ENCODE measurements around the gene PALB2. TPM values are rescaled to one million over a fixed set of nuclear protein-coding genes. Genes with fewer than 3 reads are reported as not detected.

Gene PALB2
- total RNA-seq: 10 to 100 TPM; 16.8 to 17.0 TPM

DNA sequence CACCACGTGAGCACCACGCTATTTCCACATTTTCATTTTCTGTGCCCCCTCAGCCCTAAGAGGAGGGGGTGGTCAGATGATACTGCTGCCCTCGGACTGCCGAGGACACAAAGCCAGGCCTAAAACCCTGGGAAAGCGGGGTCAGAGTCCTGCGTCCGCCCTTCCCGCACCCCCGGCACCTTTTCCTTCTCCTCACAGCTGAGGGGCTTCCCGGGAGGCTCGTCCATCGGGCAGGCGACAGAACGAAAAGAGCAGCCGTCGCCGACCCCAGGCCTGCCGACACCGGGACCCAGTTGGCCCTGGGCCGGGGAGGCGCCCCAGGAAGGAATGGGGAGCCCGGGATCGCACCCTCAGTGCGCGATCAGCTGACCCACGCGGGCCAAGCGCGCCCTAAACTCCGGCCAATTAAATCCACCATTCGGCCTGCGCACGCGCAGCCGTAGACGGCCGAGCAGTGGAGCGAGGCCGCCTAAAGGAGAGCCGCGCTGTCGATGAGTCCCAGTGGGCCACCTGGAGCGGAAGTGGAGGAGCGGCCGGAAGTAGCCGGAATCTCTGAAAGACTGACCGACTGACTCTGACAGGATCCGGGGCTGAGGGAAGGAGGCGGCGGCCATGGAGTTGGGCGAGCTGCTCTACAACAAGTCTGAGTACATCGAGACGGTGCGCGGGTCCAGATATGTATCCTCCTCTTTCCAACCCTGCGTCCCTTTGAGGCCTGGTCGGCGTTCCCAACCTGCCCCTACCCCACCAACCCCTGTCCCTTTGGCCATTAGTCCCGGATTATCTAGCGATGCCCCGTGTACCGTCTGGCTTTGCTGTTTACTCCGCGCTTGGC, at the start of gene PALB2, which contains the start of gene DCTN5:
Gene PALB2, minus strand, starts transcription at position 380 of the 835 bp plus-strand sequence. Its CDS starts 153 bp downstream, at position 227.
Gene DCTN5, plus strand, starts transcription at position 536 of the 835 bp plus-strand sequence. Its CDS starts 77 bp downstream, at position 613.
- ChIA-PET CTCF (interaction anchor here (1.4 to 2.1 kb wide), 3 partner anchors 28 to 44 kb away, joined by 5 to 7 read pairs (median 5); no protein-coding TSS in a partner anchor), POLR2A (interaction anchor here (0.6 to 2.7 kb wide), 17 partner anchors 8 to 188 kb away, joined by 3 to 38 read pairs (median 4); partner anchors contain the start of genes COG7, EARS2, PLK1 and UBFD1)
- Mint-ChIP-seq H3K4me1 (peaks cover 45% of the 10 kb centered on the region), H3K9me3 (no peaks in the 10 kb centered on the region), H3K4me3 (peak within 1 kb of the TSS; percentile 98), H3K27ac (peak within 1 kb of the TSS; percentile 95), H3K36me3 (ENCODE audit: low read depth) (peaks cover 49% of the 10 kb centered on the region), H3K27me3 (no peaks in the 10 kb centered on the region)
- DNase-seq: peak; percentile 90

DNA sequence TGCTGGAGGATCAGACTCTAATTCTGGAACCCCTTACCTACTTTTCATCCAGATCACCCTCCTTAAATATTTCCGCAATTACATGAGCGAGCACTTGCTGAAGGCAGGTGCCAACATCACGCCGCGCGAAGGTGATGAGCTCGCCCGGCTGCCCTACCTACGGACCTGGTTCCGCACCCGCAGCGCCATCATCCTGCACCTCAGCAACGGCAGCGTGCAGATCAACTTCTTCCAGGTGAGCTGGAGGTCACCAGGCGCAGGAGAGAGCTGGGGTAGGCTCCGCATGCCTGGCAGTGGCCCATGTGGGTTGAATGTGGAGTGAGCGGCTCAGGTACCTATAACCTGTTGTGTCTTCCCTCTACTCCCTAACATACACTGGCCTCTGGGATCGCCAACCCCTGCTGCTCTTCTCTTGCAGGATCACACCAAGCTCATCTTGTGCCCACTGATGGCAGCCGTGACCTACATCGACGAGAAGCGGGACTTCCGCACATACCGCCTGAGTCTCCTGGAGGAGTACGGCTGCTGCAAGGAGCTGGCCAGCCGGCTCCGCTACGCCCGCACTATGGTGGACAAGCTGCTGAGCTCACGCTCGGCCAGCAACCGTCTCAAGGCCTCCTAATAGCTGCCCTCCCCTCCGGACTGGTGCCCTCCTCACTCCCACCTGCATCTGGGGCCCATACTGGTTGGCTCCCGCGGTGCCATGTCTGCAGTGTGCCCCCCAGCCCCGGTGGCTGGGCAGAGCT, 48.5 kb upstream of the PALB2 start:
- POLR2A ChIA-PET: interaction anchor here (0.6 to 4.7 kb wide), 3 partner anchors 11 to 48 kb away, joined by 3 to 28 read pairs (median 3); partner anchors contain the start of genes DCTN5 and PLK1
- Mint-ChIP-seq H3K9me3 (no peaks in the 10 kb centered on the region), H3K36me3 (ENCODE audit: low read depth) (peaks cover 62% of the 10 kb centered on the region), H3K27ac (no peak overlapping the region), H3K4me1 (peaks cover 5% of the 10 kb centered on the region), H3K4me3 (no peak overlapping the region), H3K27me3 (no peaks in the 10 kb centered on the region)
- DNase-seq: no peak
- CTCF ChIA-PET: no interaction called here

DNA sequence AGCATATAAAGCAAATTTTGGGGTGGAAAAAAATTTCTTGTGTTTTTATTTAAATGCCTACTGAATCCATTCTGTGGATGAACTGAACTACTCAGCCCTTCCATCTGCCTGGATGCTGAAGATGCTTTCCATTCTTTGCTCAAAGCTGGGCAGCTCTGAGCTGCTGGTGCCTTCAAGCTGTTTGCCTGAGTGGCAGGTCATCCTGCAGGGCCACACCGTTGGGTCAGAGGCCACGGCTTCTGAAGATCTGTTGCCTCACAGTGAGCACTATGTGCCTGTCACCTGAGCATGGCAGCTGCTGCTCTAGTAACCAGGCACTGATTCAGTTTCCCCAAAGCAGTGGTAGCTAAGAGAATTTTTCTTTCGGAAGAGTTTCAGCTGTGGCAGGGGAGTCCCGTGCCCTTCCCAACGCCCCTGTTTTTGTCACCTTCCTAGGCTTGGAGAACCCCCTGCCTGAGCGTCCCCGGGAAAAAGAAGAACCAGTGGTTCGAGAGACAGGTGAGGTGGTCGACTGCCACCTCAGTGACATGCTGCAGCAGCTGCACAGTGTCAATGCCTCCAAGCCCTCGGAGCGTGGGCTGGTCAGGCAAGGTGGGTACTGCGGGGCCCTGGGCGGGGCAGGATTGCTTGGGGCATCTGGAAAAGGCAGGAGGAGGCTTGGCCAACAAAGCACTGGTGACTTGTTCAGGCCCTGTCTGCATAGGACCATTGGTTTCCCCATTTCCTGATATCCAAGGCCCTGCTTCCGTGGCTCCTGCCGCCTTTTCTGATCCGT, 46.1 kb upstream of the PALB2 start:
- POLR2A ChIA-PET: interaction anchor here (1.0 kb wide), 2 partner anchors 10 to 13 kb away, joined by 3 to 4 read pairs; no protein-coding TSS in a partner anchor

DNA sequence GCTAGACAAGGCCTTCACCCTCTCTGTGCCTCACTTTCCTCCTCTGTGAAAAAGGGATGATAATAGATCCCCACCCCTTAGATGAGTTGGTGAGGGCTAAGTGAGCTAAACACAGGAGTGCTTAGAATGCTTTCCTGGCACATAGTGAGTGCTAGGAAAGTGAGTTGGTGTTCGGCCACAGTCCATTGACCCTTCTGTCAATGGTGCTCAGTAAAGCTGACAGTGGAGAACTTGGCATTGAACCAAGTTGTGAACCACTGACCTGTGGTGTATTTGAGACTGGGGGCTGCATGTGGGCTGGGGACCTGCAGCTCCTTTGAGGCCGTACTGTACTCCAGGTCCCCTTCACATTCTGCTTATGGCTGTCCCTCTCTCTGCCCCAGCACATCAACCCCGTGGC, 42.4 kb upstream of the PALB2 start:
- Mint-ChIP-seq H3K27ac (no peak overlapping the region), H3K4me3 (no peak overlapping the region), H3K4me1 (peaks cover 36% of the 10 kb centered on the region), H3K9me3 (no peaks in the 10 kb centered on the region), H3K36me3 (ENCODE audit: low read depth) (peaks cover 79% of the 10 kb centered on the region), H3K27me3 (no peaks in the 10 kb centered on the region)
- DNase-seq: no peak
- POLR2A ChIA-PET: interaction anchor here (0.8 to 1.4 kb wide), 3 partner anchors 9 to 14 kb away, joined by 3 to 4 read pairs (median 3); no protein-coding TSS in a partner anchor
- CTCF ChIA-PET: interaction anchor here (0.6 kb wide), 1 partner anchor 388 kb away, joined by 4 read pairs; no protein-coding TSS in a partner anchor

More for the DNA sequence above, 46.1 kb upstream of the PALB2 start:
- no peak for DNase-seq
- Mint-ChIP-seq H3K27ac (no peak overlapping the region), H3K27me3 (no peaks in the 10 kb centered on the region), H3K4me3 (no peak overlapping the region), H3K4me1 (peaks cover 6% of the 10 kb centered on the region), H3K36me3 (ENCODE audit: low read depth) (peaks cover 77% of the 10 kb centered on the region), H3K9me3 (no peaks in the 10 kb centered on the region)
- CTCF ChIA-PET: no interaction called here

DNA sequence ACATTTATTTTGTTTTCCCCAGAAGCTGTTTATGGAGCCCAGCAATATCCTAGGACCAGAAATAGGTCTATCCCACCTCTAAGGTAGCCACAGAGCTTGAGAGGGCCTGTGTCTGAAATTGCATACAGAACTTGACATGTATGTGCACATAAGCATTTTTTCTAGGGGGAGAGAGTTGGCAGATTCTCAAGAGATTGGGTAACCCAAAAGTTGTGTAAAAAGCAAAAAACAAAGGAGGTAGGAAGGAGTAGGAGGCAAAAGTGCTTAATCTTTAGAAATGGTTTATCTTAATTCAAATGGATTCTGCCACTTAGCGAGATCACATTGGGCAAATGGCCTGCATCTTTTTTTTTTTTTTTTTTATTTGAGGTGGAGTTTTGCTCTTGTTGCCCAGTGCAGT, 41.1 kb upstream of the PALB2 start:
- ChIA-PET CTCF (no interaction called here), POLR2A (interaction anchor here (1.0 kb wide), 1 partner anchor 12 kb away, joined by 3 read pairs; no protein-coding TSS in a partner anchor)
- Mint-ChIP-seq H3K9me3 (no peaks in the 10 kb centered on the region), H3K4me1 (peaks cover 47% of the 10 kb centered on the region), H3K4me3 (no peak overlapping the region), H3K27me3 (no peaks in the 10 kb centered on the region), H3K27ac (peak overlapping the region; percentile 45), H3K36me3 (ENCODE audit: low read depth) (peaks cover 66% of the 10 kb centered on the region)
- DNase-seq: no peak

DNA sequence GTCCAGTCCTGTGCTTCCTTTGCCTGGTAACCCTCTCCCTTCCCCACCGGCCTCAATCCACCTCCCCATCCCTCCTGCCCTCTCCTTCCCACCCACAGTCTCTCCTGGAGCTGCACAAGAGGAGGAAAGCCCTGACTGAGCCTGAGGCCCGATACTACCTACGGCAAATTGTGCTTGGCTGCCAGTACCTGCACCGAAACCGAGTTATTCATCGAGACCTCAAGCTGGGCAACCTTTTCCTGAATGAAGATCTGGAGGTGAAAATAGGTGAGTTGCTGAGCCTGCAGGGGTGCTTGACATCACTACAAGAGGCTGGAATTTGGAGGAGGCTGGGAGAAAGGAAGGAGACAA, 38.9 kb upstream of the PALB2 start:
- peaks cover 50% of the 10 kb centered on the region for H3K36me3 Mint-ChIP-seq (ENCODE audit: low read depth)
- no peak for DNase-seq
- peaks cover 46% of the 10 kb centered on the region for H3K4me1 Mint-ChIP-seq
- H3K4me3 Mint-ChIP-seq: peak overlapping the region; percentile 97
- peak overlapping the region; percentile 5 for H3K27ac Mint-ChIP-seq
- no peaks in the 10 kb centered on the region for H3K27me3 Mint-ChIP-seq
- H3K9me3 Mint-ChIP-seq: no peaks in the 10 kb centered on the region
- CTCF ChIA-PET: interaction anchor here (2.1 to 2.7 kb wide), 2 partner anchors 11 to 122 kb away, joined by 10 to 12 read pairs; partner anchors contain the start of genes EARS2 and UBFD1
- POLR2A ChIA-PET: interaction anchor here (1.1 to 4.9 kb wide), 4 partner anchors 11 to 39 kb away, joined by 3 to 39 read pairs (median 33); partner anchors contain the start of genes DCTN5 and PALB2

DNA sequence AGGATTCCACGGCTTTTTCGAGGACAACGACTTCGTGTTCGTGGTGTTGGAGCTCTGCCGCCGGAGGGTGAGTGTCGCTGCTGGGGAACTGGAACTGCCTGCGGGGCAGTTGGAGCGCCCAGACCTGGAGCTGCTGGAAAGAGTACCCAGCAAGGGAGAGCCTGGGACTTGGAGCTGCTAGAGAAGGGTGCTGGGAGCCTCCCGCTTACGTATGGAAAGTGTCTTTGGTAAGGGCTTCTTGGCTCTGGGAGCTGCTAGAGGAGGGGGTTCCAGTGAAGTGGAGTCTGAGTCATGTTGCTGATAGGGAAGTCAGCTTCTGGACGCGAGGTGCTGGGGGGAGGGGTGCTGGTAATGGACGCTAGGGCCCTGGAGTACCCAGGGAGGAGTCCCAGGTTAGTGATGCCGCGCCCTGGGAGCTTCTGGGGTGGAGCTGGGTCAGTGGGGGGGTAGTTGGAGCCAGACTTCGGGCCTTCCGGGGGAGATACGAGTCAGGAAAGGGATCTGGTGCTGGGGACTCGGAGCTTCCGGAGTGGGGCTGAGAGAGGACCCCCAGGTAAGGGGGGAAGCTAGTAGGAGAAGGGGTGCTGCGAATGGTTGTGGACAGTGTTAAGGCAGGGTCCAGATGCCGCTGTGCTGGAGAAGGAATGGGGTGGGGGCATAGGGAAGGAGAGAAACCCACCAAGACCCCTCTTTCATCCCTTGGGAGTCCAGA, 38.3 kb upstream of the PALB2 start:
- POLR2A ChIA-PET: interaction anchor here (0.6 to 4.9 kb wide), 10 partner anchors 11 to 419 kb away, joined by 3 to 39 read pairs (median 3); partner anchors contain the start of genes DCTN5, GGA2 and PALB2
- peak; percentile 42 for DNase-seq
- Mint-ChIP-seq H3K36me3 (ENCODE audit: low read depth) (peaks cover 47% of the 10 kb centered on the region), H3K9me3 (no peaks in the 10 kb centered on the region), H3K27me3 (no peaks in the 10 kb centered on the region), H3K4me1 (peaks cover 45% of the 10 kb centered on the region), H3K27ac (peak overlapping the region; percentile 78), H3K4me3 (peak overlapping the region; percentile 97)
- CTCF ChIA-PET: interaction anchor here (0.5 to 2.7 kb wide), 7 partner anchors 10 to 372 kb away, joined by 3 to 12 read pairs (median 4); partner anchors contain the start of genes EARS2 and UBFD1

DNA sequence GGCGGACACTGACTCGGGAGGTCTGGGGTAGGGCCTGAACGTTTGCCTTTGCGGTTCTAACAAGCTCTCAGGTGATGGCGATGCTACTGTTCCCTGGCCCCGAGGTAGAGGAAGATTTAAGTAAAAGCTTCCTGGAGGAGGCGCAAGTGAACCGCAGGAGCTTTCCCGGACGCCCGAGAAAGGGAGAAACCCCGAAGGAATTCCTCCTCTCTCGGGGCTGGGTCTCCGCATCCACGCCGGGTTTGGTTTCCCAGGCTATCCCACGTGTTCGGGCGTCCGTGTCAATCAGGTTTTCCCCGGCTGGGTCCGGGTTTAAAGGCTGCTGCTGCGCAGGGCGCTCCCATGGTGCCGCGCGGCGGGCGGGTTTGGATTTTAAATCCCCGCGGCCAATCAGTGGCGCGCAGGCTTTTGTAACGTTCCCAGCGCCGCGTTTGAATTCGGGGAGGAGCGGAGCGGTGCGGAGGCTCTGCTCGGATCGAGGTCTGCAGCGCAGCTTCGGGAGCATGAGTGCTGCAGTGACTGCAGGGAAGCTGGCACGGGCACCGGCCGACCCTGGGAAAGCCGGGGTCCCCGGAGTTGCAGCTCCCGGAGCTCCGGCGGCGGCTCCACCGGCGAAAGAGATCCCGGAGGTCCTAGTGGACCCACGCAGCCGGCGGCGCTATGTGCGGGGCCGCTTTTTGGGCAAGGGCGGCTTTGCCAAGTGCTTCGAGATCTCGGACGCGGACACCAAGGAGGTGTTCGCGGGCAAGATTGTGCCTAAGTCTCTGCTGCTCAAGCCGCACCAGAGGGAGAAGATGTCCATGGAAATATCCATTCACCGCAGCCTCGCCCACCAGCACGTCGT, 37.5 kb upstream of the PALB2 start, which contains the start of gene PLK1:
Gene PLK1, plus strand, starts transcription at position 460 of the 844 bp plus-strand sequence. Its CDS starts 44 bp downstream, at position 504.
- Mint-ChIP-seq H3K36me3 (ENCODE audit: low read depth) (peaks cover 47% of the 10 kb centered on the region), H3K4me3 (peak within 1 kb of the TSS; percentile 97), H3K27ac (peak within 1 kb of the TSS; percentile 78), H3K4me1 (peaks cover 45% of the 10 kb centered on the region), H3K27me3 (no peaks in the 10 kb centered on the region), H3K9me3 (no peaks in the 10 kb centered on the region)
- peak; percentile 91 for DNase-seq
- CTCF ChIA-PET: interaction anchor here (0.6 to 2.7 kb wide), 6 partner anchors 10 to 373 kb away, joined by 3 to 12 read pairs (median 4); partner anchors contain the start of genes EARS2 and UBFD1
- POLR2A ChIA-PET: interaction anchor here (0.6 to 4.9 kb wide), 12 partner anchors 10 to 420 kb away, joined by 3 to 39 read pairs (median 3); partner anchors contain the start of genes DCTN5, GGA2 and PALB2

DNA sequence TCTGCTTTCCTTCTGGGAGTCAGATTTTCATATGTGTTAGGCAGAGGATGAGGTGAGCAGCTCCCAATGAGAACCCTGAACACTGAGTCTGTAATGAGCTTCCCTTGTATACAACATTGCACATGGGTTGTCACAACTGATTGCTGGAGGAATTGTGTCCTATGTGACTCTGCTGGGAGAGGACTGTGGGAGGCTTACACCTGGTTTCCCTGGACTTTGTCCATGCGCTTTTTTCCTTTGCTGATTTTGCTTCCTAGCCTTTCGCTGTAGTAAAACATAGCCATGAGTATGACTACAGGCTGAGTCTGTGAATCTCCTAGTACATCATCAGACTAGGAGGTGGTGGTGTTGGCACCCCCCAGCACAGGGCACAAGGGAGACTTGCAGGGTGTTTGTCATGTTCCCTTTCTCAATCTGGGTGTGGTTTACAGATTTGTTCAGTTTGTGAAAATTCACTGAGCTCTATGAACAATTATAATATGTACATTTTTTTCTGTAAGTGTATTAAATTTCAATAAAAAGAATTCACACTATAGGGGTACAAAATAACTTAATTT, 35.9 kb upstream of the PALB2 start:
- Mint-ChIP-seq H3K27ac (no peak overlapping the region), H3K4me1 (peaks cover 42% of the 10 kb centered on the region), H3K27me3 (no peaks in the 10 kb centered on the region), H3K36me3 (ENCODE audit: low read depth) (peaks cover 46% of the 10 kb centered on the region), H3K9me3 (no peaks in the 10 kb centered on the region), H3K4me3 (peak overlapping the region; percentile 21)
- DNase-seq: no peak
- ChIA-PET POLR2A (interaction anchor here (0.8 to 4.9 kb wide), 6 partner anchors 8 to 36 kb away, joined by 3 to 39 read pairs (median 16); partner anchors contain the start of genes DCTN5 and PALB2), CTCF (interaction anchor here (0.8 to 2.7 kb wide), 3 partner anchors 26 to 119 kb away, joined by 3 to 10 read pairs (median 3); partner anchors contain the start of genes EARS2 and UBFD1)

DNA sequence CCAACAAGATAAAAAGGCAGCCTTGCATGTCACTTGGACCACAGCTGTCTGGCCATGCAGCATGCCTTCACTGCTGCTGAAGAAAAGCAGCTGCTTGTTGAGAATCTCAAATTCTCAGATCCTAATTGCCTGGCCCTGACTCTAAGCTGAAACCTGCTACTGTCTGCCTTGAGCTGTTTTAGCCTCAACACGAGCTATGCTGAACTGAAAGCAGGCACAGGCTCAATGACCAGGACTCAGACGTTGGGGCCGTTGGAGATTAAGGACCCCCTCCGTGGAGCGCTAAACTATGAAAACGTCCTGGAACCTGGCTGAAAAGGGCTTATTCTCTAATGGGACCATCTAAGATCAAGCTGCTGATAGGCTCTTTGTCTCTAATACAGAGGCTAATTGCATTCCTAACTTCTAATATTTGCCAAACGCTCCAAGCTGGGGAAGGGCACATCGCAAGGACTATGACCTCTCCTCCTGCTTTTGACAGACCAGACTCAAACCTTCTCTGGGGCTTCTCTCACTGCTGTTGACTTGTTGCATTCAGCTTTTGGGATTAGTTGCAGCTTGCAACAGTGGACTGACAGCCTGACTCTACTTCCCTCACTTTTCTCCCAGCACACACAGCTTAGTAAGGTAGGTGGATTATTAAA, 33.0 kb upstream of the PALB2 start:
- POLR2A ChIA-PET: interaction anchor here (1.0 kb wide), 1 partner anchor 12 kb away, joined by 3 read pairs; no protein-coding TSS in a partner anchor
- Mint-ChIP-seq H3K4me3 (no peak overlapping the region), H3K36me3 (ENCODE audit: low read depth) (peaks cover 39% of the 10 kb centered on the region), H3K27ac (no peak overlapping the region), H3K9me3 (no peaks in the 10 kb centered on the region), H3K4me1 (peaks cover 36% of the 10 kb centered on the region), H3K27me3 (no peaks in the 10 kb centered on the region)
- no peak for DNase-seq
- CTCF ChIA-PET: interaction anchor here (0.5 kb wide), 1 partner anchor 1137 kb away, joined by 4 read pairs; no protein-coding TSS in a partner anchor
